Right lobe of liver (tissue), 6 donors: ENCODE results near the gene CBX2. TPM values are rescaled to one million over a fixed set of nuclear protein-coding genes. Genes with fewer than 3 reads are reported as not detected.
A peak's percentile ranks its signal among the peaks of the same experiment; 100 is the strongest.

ENCODE experiments used
- ATAC-seq, 4 donors: fragments of 200-7000 bp; cut with Tn5 transposase; one replicate each; pipeline ENCODE4 v1.9.1; 2020; ENCODE audit warnings: mild to moderate bottlenecking in 4 of 4, moderate library complexity in 4 of 4
- DNase-seq, 3 donors: peaks; one replicate each; pipeline ENCODE4 v3.0.0-alpha.2; 2020
- H3K27ac ChIP-seq, 3 donors: fragments of 200-600 bp; one replicate each; pipeline ENCODE4 v1.8.0; 2022
- H3K27me3 ChIP-seq, 2 donors: fragments of 200-600 bp; one replicate each; pipeline ENCODE4 v1.8.0; 2022
- H3K36me3 ChIP-seq, 4 donors: fragments of 200-600 bp; sonication (generic) in 1 of 4; one replicate each; pipeline versions ENCODE4 v1.5.1 to v1.8.0; 2017 to 2022; ENCODE audit warnings: control low read depth in 1 of 4
- H3K4me1 ChIP-seq, 4 donors: fragments of 200-600 bp; sonication (generic) in 1 of 4; one replicate each; pipeline versions ENCODE4 v1.5.1 to v1.8.0; 2017 to 2022; ENCODE audit warnings: control low read depth in 1 of 4
- H3K4me3 ChIP-seq, 3 donors: fragments of 200-600 bp; one replicate each; pipeline ENCODE4 v1.8.0; 2022
- H3K9me3 ChIP-seq, 4 donors: fragments of 200-600 bp; sonication (generic) in 1 of 4; one replicate each; pipeline versions ENCODE4 v1.5.1 to v1.8.0; 2017 to 2022; ENCODE audit warnings: control low read depth in 1 of 4
- CTCF ChIP-seq, 4 donors: fragments of 200-600 bp in 3 of 4; fragments of 450-650 bp in 1 of 4; IDR thresholded peaks; one replicate each; pipeline versions ENCODE4 v1.5.1 to v1.8.0; 2016 to 2022; ENCODE audit warnings: antibody characterized with exemption in 4 of 4, mild to moderate bottlenecking in 2 of 4
- POLR2A ChIP-seq: fragments of 450-650 bp; IDR thresholded peaks from one replicate; pipeline ENCODE4 v1.6.1; 2017; ENCODE audit warnings: antibody characterized with exemption, mild to moderate bottlenecking
- WGBS: methylation state at CpG from one replicate; pipeline ENCODE4 v1.1.6; 2018; ENCODE audit warnings: low coverage, low lambda C conversion rate; ENCODE audit not compliant: insufficient coverage; ENCODE audit errors: missing lambda C conversion rate; 5-methylcytosine and 5-hydroxymethylcytosine counted together
- intact Hi-C, 2 donors: fragments of 100-400 bp; cut with DNase I; formaldehyde crosslinking; loops; one replicate each; pipeline versions ENCODE4 v1.11.2 to v1.14.1; 2022
- total RNA-seq, 6 experiments: library from RNA; depleted of rRNA in 2 of 6; stranded (reverse); fragments of >200 nt in 2 of 6; fragmentation: NEBNext Ultra II Directional in 3 of 6; extraction: Animal tissue kit (Norgen Biotek cat#: 25700) in 3 of 6; gene quantifications; one replicate each; pipeline versions ENCODE4 v1.1.0 to v1.2.4, GENCODE V29; 2016 to 2023
- donor health status: DM: no; HTN: yes; CAD: no.
- donor health status: DM: no; HTN: no; CAD: no.
- donor health status: DM: no; HTN: no; CAD: no.
- donor health status: DM: no; HTN: yes; CAD: no.
- donor health status: DM: no; HTN: yes; CAD: no.

Gene CBX2
- total RNA-seq, 6 experiments from 2014 or later: 0.33 to 3.5 (median 1.1) TPM

GRCh38 chr17:79813297-79814126, 35.6 kb downstream of the CBX2 start:
- Histone ChIP-seq H3K27me3 (peaks cover 22 to 52% of the 10 kb centered on the region in 2 donors), H3K27ac (no peak overlapping the region), H3K36me3 (no peaks in the 10 kb centered on the region), H3K4me1 (peaks cover 0 to 30% (median 7%) of the 10 kb centered on the region in 4 donors), H3K9me3 (no peaks in the 10 kb centered on the region), H3K4me3 (no peak overlapping the region)
- 4% methylated on average over 9 of the region's 89 CpGs for WGBS
- no peak for ATAC-seq
- intact Hi-C loops: no loop called here
- TF ChIP-seq CTCF (IDR thresholded peaks at IDR 0.05) (no peak), POLR2A (no peak)
- no peak for DNase-seq

GRCh38 chr17:79814127-79814973, 36.4 kb downstream of the CBX2 start:
- intact Hi-C loops: no loop called here
- Histone ChIP-seq H3K27me3 (peaks cover 22 to 44% of the 10 kb centered on the region in 2 donors), H3K4me1 (peaks cover 0 to 30% (median 7%) of the 10 kb centered on the region in 4 donors), H3K36me3 (no peaks in the 10 kb centered on the region), H3K27ac (no peak overlapping the region), H3K9me3 (no peaks in the 10 kb centered on the region), H3K4me3 (peak overlapping the region in 1 of 3 donors; percentile 19)
- 11% methylated on average over 17 of the region's 43 CpGs for WGBS
- DNase-seq (no peak), ATAC-seq (no peak)
- TF ChIP-seq CTCF (IDR thresholded peaks at IDR 0.05) (no peak), POLR2A (no peak)

- Histone ChIP-seq H3K27me3 (peaks cover 22 to 41% of the 10 kb centered on the region in 2 donors), H3K9me3 (no peaks in the 10 kb centered on the region), H3K27ac (no peak overlapping the region), H3K4me3 (peak overlapping the region in 1 of 3 donors; percentile 19), H3K4me1 (peaks cover 0 to 30% (median 7%) of the 10 kb centered on the region in 4 donors), H3K36me3 (no peaks in the 10 kb centered on the region)
- peak; percentile 58 to 83 (median 77) for DNase-seq
- peak; percentile 66 to 84 (median 74) for ATAC-seq
- no peak for TF ChIP-seq POLR2A
- TF ChIP-seq CTCF (IDR thresholded peaks at IDR 0.05): no peak
- intact Hi-C loops: no loop called here
- 13% methylated on average over 6 of the region's 96 CpGs for WGBS
These were observed 37.3 kb downstream of the CBX2 start for GRCh38 chr17:79814974-79815835.

- H3K4me1 ChIP-seq: peaks cover 0 to 29% (median 7%) of the 10 kb centered on the region in 4 donors
- no peak overlapping the region for H3K27ac ChIP-seq
- ATAC-seq (no peak), DNase-seq (no peak)
- intact Hi-C loops: no loop called here
- WGBS: 87% methylated on average over 9 of the region's 41 CpGs
- peaks cover 20 to 39% of the 10 kb centered on the region in 2 donors for H3K27me3 ChIP-seq
- no peak for TF ChIP-seq POLR2A
- no peak for TF ChIP-seq CTCF (IDR thresholded peaks at IDR 0.05)
- no peaks in the 10 kb centered on the region for H3K9me3 ChIP-seq
- H3K36me3 ChIP-seq: no peaks in the 10 kb centered on the region
- H3K4me3 ChIP-seq: no peak overlapping the region
These were observed 38.0 kb downstream of the CBX2 start for GRCh38 chr17:79815836-79816461.
